A673 (cell line): ENCODE data around the gene SPATA2L. TPM values are rescaled to one million over a fixed set of nuclear protein-coding genes. Genes with fewer than 3 reads are reported as not detected.

Source experiments
- BruUV-seq: library from RNA; stranded (reverse); fragments of 400-500 nt; replicated peaks from 2 replicates; lab custom pipeline; 2021; lab: Mats Ljungman, UMichigan
- CTCF ChIA-PET: fragments of 300-600 bp; sonication (Branson Sonifier 250); formaldehyde crosslinking; loops from one replicate; lab custom pipeline; 2022; ENCODE audit warnings: antibody characterized with exemption; lab: Charles Lee
- POLR2A ChIA-PET: fragments of 300-600 bp; sonication (Branson Sonifier 250); formaldehyde crosslinking; loops from one replicate; lab custom pipeline; 2022; ENCODE audit warnings: antibody characterized with exemption; ENCODE audit not compliant: low non-redundant PET; lab: Charles Lee
- DNase-seq: peaks from one replicate; pipeline ENCODE4 v3.0.0-alpha.2; 2015; ENCODE audit warnings: low spot score
- H3K27ac ChIP-seq: fragments of 200-600 bp; sonication (generic); 2 replicates; pipeline ENCODE4 v1.5.1; 2016; ENCODE audit warnings: mixed run types, low read depth, mild to moderate bottlenecking, mixed read lengths, antibody characterized with exemption, low read length; ENCODE audit not compliant: poor library complexity, severe bottlenecking
- H3K27me3 ChIP-seq: fragments of 200-600 bp; sonication (generic); replicated peaks from 2 replicates; pipeline ENCODE4 v1.6.1; 2017; ENCODE audit warnings: mixed run types, low read depth, mild to moderate bottlenecking, mixed read lengths, antibody characterized with exemption, low read length; ENCODE audit not compliant: insufficient read depth, poor library complexity
- H3K36me3 ChIP-seq: fragments of 200-600 bp; sonication (generic); 2 replicates; pipeline ENCODE4 v1.6.1; 2016; ENCODE audit warnings: mixed run types, mild to moderate bottlenecking, mixed read lengths, antibody characterized with exemption, low read length; ENCODE audit not compliant: insufficient read depth, poor library complexity, severe bottlenecking
- H3K4me1 ChIP-seq: fragments of 200-600 bp; sonication (generic); 2 replicates; pipeline ENCODE4 v1.6.1; 2017; ENCODE audit warnings: mixed run types, mild to moderate bottlenecking, mixed read lengths, antibody characterized with exemption, low read length; ENCODE audit not compliant: insufficient read depth, poor library complexity, severe bottlenecking
- H3K4me3 ChIP-seq: fragments of 200-600 bp; sonication (generic); 2 replicates; pipeline ENCODE4 v1.5.1; 2016; ENCODE audit warnings: low read depth, mixed run types, mild to moderate bottlenecking, mixed read lengths, low read length; ENCODE audit not compliant: poor library complexity, severe bottlenecking
- H3K9me3 ChIP-seq: fragments of 200-600 bp; sonication (generic); 2 replicates; pipeline ENCODE4 v1.6.1; 2016; ENCODE audit warnings: mixed run types, low read depth, mild to moderate bottlenecking, mixed read lengths, antibody characterized with exemption, low read length; ENCODE audit not compliant: poor library complexity, severe bottlenecking
- EZH2 ChIP-seq: fragments of 200-600 bp; sonication (generic); IDR thresholded peaks from 2 replicates; pipeline ENCODE4 v1.6.1; 2017; ENCODE audit warnings: borderline replicate concordance, low read depth, mild to moderate bottlenecking, mixed read lengths, antibody characterized with exemption, low read length; ENCODE audit not compliant: poor library complexity, severe bottlenecking
- intact Hi-C: fragments of 100-400 bp; cut with micrococcal nuclease; formaldehyde crosslinking; loops from one replicate; pipeline ENCODE4 v1.10.0; 2022; ENCODE audit not compliant: unreplicated experiment
- total RNA-seq: library from RNA; stranded (reverse); gene quantifications from 2 replicates; pipeline ENCODE4 v1.2.3, GENCODE V29; 2021
- TF ChIP-seq, protein P1 (sequence below): fragments of 300-800, 200-600 bp; sonication (generic); conservative IDR thresholded peaks from 2 replicates; pipeline ENCODE4 v1.5.1; 2017; ENCODE audit warnings: low read depth, mild to moderate bottlenecking, antibody characterized with exemption, low read length, moderate library complexity, mixed read lengths

Gene SPATA2L
- total RNA-seq, 1 experiment from 2014 or later, result 19.1 TPM

DNA sequence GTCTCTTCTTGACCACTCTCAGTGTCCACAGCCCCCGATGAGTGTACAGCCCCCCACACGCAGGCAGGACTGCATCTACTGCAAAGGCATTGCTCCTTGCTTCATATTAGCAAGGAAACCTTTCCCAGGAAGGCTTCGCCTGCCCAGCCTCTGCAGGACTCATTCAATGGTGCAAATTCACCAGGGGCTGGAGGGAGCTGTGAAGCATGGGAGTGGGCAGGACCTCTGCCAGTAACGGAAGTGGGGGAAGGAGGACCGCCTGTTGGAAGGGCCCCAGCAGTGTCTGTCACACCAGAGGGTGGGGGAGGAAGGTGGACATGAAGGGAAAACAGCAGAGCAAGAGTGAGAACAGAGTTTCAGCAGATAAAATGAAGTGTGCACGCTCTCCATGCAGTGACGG lies 41.4 kb downstream of the SPATA2L start:
- TF ChIP-seq, protein P1, sequence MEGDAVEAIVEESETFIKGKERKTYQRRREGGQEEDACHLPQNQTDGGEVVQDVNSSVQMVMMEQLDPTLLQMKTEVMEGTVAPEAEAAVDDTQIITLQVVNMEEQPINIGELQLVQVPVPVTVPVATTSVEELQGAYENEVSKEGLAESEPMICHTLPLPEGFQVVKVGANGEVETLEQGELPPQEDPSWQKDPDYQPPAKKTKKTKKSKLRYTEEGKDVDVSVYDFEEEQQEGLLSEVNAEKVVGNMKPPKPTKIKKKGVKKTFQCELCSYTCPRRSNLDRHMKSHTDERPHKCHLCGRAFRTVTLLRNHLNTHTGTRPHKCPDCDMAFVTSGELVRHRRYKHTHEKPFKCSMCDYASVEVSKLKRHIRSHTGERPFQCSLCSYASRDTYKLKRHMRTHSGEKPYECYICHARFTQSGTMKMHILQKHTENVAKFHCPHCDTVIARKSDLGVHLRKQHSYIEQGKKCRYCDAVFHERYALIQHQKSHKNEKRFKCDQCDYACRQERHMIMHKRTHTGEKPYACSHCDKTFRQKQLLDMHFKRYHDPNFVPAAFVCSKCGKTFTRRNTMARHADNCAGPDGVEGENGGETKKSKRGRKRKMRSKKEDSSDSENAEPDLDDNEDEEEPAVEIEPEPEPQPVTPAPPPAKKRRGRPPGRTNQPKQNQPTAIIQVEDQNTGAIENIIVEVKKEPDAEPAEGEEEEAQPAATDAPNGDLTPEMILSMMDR, result no peak
- TF ChIP-seq EZH2, result no peak
- Histone ChIP-seq H3K36me3 (peaks cover 30% of the 10 kb centered on the region), H3K4me1 (peaks cover 18% of the 10 kb centered on the region), H3K9me3 (no peaks in the 10 kb centered on the region), H3K27ac (no peak overlapping the region), H3K27me3 (no peaks in the 10 kb centered on the region), H3K4me3 (no peak overlapping the region)
- no TSS peak for BruUV-seq
- intact Hi-C loops, result no loop called here
- ChIA-PET POLR2A (no interaction called here), CTCF (no interaction called here)
- no peak for DNase-seq

DNA sequence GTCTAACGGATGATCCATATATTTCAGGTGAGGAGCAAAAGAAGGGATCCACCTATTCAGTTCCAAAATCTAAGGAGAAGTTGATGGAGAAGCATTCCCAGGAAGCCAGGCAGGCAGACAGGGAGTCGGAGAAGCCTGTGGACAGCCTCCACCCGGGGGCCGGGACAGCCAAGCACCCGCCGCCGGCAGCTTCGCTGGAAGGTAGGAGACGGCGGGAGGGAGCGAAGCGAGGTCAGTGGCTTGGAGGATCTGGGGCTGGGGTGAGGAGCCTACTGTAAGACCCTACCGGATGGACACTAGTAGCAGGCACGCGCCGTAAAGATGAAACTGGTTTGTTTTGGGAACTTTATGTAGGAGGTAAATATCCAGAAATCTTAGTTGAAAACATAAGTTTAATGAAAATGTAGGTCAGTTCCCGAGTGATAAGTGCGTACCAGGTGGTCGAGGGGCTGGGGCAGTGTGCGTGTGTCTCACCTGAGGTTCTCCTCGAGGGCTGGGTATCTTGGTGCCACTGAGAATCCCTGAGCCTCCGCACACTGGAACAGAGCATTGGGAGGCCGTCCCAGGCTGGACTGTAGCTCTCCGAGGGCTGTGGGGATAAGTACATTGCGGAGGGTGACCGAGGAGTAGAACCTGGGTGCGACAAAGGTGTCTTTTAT lies 43.2 kb downstream of the SPATA2L start:
- peaks cover 18% of the 10 kb centered on the region for H3K4me1 ChIP-seq
- peak overlapping the region; percentile 96 for H3K4me3 ChIP-seq
- CTCF ChIA-PET, result no interaction called here
- TF ChIP-seq EZH2, result no peak
- TF ChIP-seq, protein P1, result no peak
- peaks cover 26% of the 10 kb centered on the region for H3K36me3 ChIP-seq
- no peaks in the 10 kb centered on the region for H3K27me3 ChIP-seq
- intact Hi-C loops, result no loop called here
- BruUV-seq, result no TSS peak
- POLR2A ChIA-PET, result no interaction called here
- H3K27ac ChIP-seq, result peak overlapping the region; percentile 85
- no peaks in the 10 kb centered on the region for H3K9me3 ChIP-seq
- no peak for DNase-seq

DNA sequence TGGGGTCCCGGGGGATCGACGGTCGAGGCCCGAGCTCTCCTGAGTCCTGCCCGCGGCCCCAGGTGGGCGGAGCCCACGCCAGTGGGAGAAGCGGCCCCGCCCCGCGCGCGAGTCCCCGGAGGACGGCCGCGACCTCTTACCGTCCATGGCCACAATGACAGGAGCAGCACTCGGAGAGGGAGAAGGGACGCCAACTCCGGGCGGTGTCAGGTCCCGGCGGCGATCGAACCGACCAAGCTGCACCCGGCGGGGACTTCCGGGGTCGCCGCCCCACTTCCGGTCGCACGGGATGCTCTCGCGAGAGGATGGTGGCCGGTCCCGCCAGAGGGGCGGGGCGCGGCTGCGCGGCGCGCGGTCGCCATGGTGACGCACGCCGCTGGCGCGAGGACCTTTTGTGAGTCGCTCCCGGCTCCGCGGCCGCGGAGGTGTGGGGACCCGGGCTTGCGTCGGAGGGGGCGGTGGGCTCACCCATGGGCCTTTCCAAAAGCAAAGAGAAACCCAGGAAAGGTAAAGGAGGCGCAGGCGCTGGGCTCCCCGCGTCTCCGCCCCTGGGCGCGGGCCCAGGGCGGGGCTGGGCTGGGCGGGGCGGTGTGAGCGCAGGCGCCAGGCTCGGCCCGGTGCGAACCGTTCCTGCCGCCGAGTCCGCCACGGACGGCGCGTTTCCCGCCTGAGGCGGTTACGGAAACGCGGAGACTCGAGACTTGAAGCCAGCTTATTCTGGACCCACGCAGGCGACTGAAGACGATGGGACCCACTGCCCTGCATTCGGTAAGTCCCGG lies 43.9 kb downstream of the SPATA2L start, which contains the start of the genes CHMP1A and SPATA33:
Gene CHMP1A, minus strand, starts transcription at position 267 of the 779 bp plus-strand sequence. Its CDS starts 120 bp downstream, at position 147.
Gene SPATA33, plus strand, starts transcription at position 395 of the 779 bp plus-strand sequence. Its CDS starts 76 bp downstream, at position 471.
- DNase-seq, result peak; percentile 92
- ChIA-PET CTCF (interaction anchor here (0.6 kb wide), 3 partner anchors 15 to 251 kb away, joined by 3 to 8 read pairs (median 6); no protein-coding TSS in a partner anchor), POLR2A (no interaction called here)

More for the DNA sequence above, 43.9 kb downstream of the SPATA2L start, which contains the start of the genes CHMP1A and SPATA33:
- H3K27me3 ChIP-seq, result no peaks in the 10 kb centered on the region
- peaks cover 26% of the 10 kb centered on the region for H3K36me3 ChIP-seq
- peak within 1 kb of the TSS; percentile 96 for H3K4me3 ChIP-seq
- TF ChIP-seq, protein P1, result no peak
- TF ChIP-seq EZH2, result no peak
- no peaks in the 10 kb centered on the region for H3K9me3 ChIP-seq
- intact Hi-C loops, result no loop called here
- no TSS peak for BruUV-seq
- H3K27ac ChIP-seq, result peak within 1 kb of the TSS; percentile 85
- H3K4me1 ChIP-seq, result peaks cover 18% of the 10 kb centered on the region
